HAP-1 (cell line): Measurements from ENCODE around the gene SYT1.

Source experiments
- DNase-seq, 2 experiments: peaks; one replicate each; pipeline ENCODE4 v3.0.0-alpha.2; 2016 to 2020; ENCODE audit warnings: low spot score in 2 of 2
- H3K27me3 ChIP-seq: fragments of 250-450 bp; sonication (Bioruptor Pico); 2 replicates; pipeline ENCODE4 v1.5.1; 2020; ENCODE audit warnings: low read depth, mild to moderate bottlenecking, moderate library complexity
- H3K36me3 ChIP-seq: fragments of 250-450 bp; sonication (Bioruptor Pico); replicated peaks from 2 replicates; pipeline ENCODE4 v1.5.1; 2020; ENCODE audit warnings: mild to moderate bottlenecking
- H3K4me1 ChIP-seq: fragments of 250-450 bp; sonication (Bioruptor Pico); 2 replicates; pipeline ENCODE4 v1.5.1; 2020; ENCODE audit warnings: mild to moderate bottlenecking
- H3K4me3 ChIP-seq: fragments of 250-450 bp; sonication (Bioruptor Pico); 2 replicates; pipeline ENCODE4 v1.5.1; 2020; ENCODE audit warnings: mild to moderate bottlenecking, moderate library complexity
- H3K9me3 ChIP-seq: fragments of 250-450 bp; sonication (Bioruptor Pico); 2 replicates; pipeline ENCODE4 v1.5.1; 2020; ENCODE audit warnings: mild to moderate bottlenecking, moderate library complexity
- in situ Hi-C: fragments of 300-500 bp; cut with MboI; formaldehyde crosslinking; loops from 3 replicates; pipeline ENCODE4 v1.14.3; 2020; ENCODE audit warnings: low sequenced_read_pairs, inconsistent platforms, mixed read lengths

SYT1 gene

GRCh38 chr12:79301181-79301580 is 436.6 kb downstream of the SYT1 start:
- H3K27me3 ChIP-seq: no peaks in the 10 kb centered on the region
- in situ Hi-C loops: no loop called here
- no peak overlapping the region for H3K4me3 ChIP-seq
- H3K4me1 ChIP-seq: peaks cover 12% of the 10 kb centered on the region
- no peaks in the 10 kb centered on the region for H3K36me3 ChIP-seq
- no peaks in the 10 kb centered on the region for H3K9me3 ChIP-seq
- no peak for DNase-seq

- H3K4me3 ChIP-seq: no peak overlapping the region
- H3K4me1 ChIP-seq: peaks cover 5% of the 10 kb centered on the region
- H3K9me3 ChIP-seq: no peaks in the 10 kb centered on the region
- no peaks in the 10 kb centered on the region for H3K27me3 ChIP-seq
- no peaks in the 10 kb centered on the region for H3K36me3 ChIP-seq
- in situ Hi-C loops: no loop called here
- DNase-seq: no peak
These were observed 437.7 kb downstream of the SYT1 start for GRCh38 chr12:79302162-79302814.

GRCh38 chr12:79307340-79307739 is 442.8 kb downstream of the SYT1 start:
- Histone ChIP-seq H3K9me3 (no peaks in the 10 kb centered on the region), H3K36me3 (no peaks in the 10 kb centered on the region), H3K27me3 (no peaks in the 10 kb centered on the region), H3K4me3 (no peak overlapping the region), H3K4me1 (peaks cover 4% of the 10 kb centered on the region; the same call in 1 of the 2 replicates)
- in situ Hi-C loops: no loop called here
- no peak for DNase-seq

- in situ Hi-C loops: no loop called here
- Histone ChIP-seq H3K27me3 (no peaks in the 10 kb centered on the region), H3K36me3 (no peaks in the 10 kb centered on the region), H3K4me1 (peaks cover 4% of the 10 kb centered on the region; the same call in 1 of the 2 replicates), H3K9me3 (no peaks in the 10 kb centered on the region), H3K4me3 (no peak overlapping the region)
- DNase-seq: no peak
These were observed 444.5 kb downstream of the SYT1 start for GRCh38 chr12:79309039-79309438.

GRCh38 chr12:79317179-79317847 is 452.7 kb downstream of the SYT1 start:
- Histone ChIP-seq H3K9me3 (0 out of 2 replicates have a peak, but pooled peaks cover 3% of the 10 kb centered on the region), H3K36me3 (no peaks in the 10 kb centered on the region), H3K4me1 (no peaks in the 10 kb centered on the region), H3K27me3 (no peaks in the 10 kb centered on the region), H3K4me3 (no peak overlapping the region)
- no peak for DNase-seq
- in situ Hi-C loops: no loop called here

- in situ Hi-C loops: no loop called here
- no peak overlapping the region for H3K4me3 ChIP-seq
- H3K36me3 ChIP-seq: no peaks in the 10 kb centered on the region
- no peaks in the 10 kb centered on the region for H3K27me3 ChIP-seq
- H3K4me1 ChIP-seq: no peaks in the 10 kb centered on the region
- no peaks in the 10 kb centered on the region for H3K9me3 ChIP-seq
- DNase-seq: no peak
These were observed 458.3 kb downstream of the SYT1 start for GRCh38 chr12:79322905-79323304.

GRCh38 chr12:79324571-79324970 is 460.0 kb downstream of the SYT1 start:
- no peak for DNase-seq
- in situ Hi-C loops: no loop called here

GRCh38 chr12:79326222-79326621 is 461.6 kb downstream of the SYT1 start:
- in situ Hi-C loops: no loop called here
- no peak overlapping the region for H3K4me3 ChIP-seq
- no peaks in the 10 kb centered on the region for H3K4me1 ChIP-seq
- no peaks in the 10 kb centered on the region for H3K9me3 ChIP-seq
- no peaks in the 10 kb centered on the region for H3K27me3 ChIP-seq
- no peaks in the 10 kb centered on the region for H3K36me3 ChIP-seq
- no peak for DNase-seq

More at GRCh38 chr12:79324571-79324970, 460.0 kb downstream of the SYT1 start:
- Histone ChIP-seq H3K9me3 (no peaks in the 10 kb centered on the region), H3K36me3 (no peaks in the 10 kb centered on the region), H3K4me1 (no peaks in the 10 kb centered on the region), H3K27me3 (no peaks in the 10 kb centered on the region), H3K4me3 (no peak overlapping the region)

- Histone ChIP-seq H3K36me3 (no peaks in the 10 kb centered on the region), H3K27me3 (no peaks in the 10 kb centered on the region), H3K4me3 (no peak overlapping the region), H3K9me3 (no peaks in the 10 kb centered on the region), H3K4me1 (peaks cover 2% of the 10 kb centered on the region)
- in situ Hi-C loops: no loop called here
- no peak for DNase-seq
These were observed 462.1 kb downstream of the SYT1 start for GRCh38 chr12:79326663-79327062.

- in situ Hi-C loops: no loop called here
- H3K27me3 ChIP-seq: no peaks in the 10 kb centered on the region
- no peaks in the 10 kb centered on the region for H3K36me3 ChIP-seq
- no peaks in the 10 kb centered on the region for H3K9me3 ChIP-seq
- H3K4me1 ChIP-seq: peaks cover 9% of the 10 kb centered on the region
- H3K4me3 ChIP-seq: no peak overlapping the region
- no peak for DNase-seq
These were observed 462.9 kb downstream of the SYT1 start for GRCh38 chr12:79327465-79327864.

GRCh38 chr12:79329933-79330332 is 465.4 kb downstream of the SYT1 start:
- peaks cover 30% of the 10 kb centered on the region for H3K4me1 ChIP-seq
- no peaks in the 10 kb centered on the region for H3K36me3 ChIP-seq
- no peaks in the 10 kb centered on the region for H3K27me3 ChIP-seq
- in situ Hi-C loops: no loop called here
- H3K4me3 ChIP-seq: no peak overlapping the region
- H3K9me3 ChIP-seq: no peaks in the 10 kb centered on the region
- DNase-seq: no peak

- H3K36me3 ChIP-seq: no peaks in the 10 kb centered on the region
- H3K4me3 ChIP-seq: no peak overlapping the region
- in situ Hi-C loops: no loop called here
- peaks cover 33% of the 10 kb centered on the region for H3K4me1 ChIP-seq
- no peaks in the 10 kb centered on the region for H3K27me3 ChIP-seq
- no peaks in the 10 kb centered on the region for H3K9me3 ChIP-seq
- DNase-seq: no peak
These were observed 467.3 kb downstream of the SYT1 start for GRCh38 chr12:79331870-79332269.

GRCh38 chr12:79333144-79333543 is 468.6 kb downstream of the SYT1 start:
- no peaks in the 10 kb centered on the region for H3K27me3 ChIP-seq
- peaks cover 46% of the 10 kb centered on the region for H3K4me1 ChIP-seq
- in situ Hi-C loops: no loop called here
- H3K4me3 ChIP-seq: no peak overlapping the region
- H3K9me3 ChIP-seq: no peaks in the 10 kb centered on the region
- peak; percentile 56 to 86 for DNase-seq
- H3K36me3 ChIP-seq: no peaks in the 10 kb centered on the region

GRCh38 chr12:79337662-79338290 is 473.2 kb downstream of the SYT1 start:
- in situ Hi-C loops: no loop called here
- peak; percentile 72 to 78 for DNase-seq
- Histone ChIP-seq H3K4me1 (peaks cover 34% of the 10 kb centered on the region), H3K4me3 (no peak overlapping the region), H3K9me3 (peaks cover 6% of the 10 kb centered on the region; the same call in 1 of the 2 replicates), H3K27me3 (no peaks in the 10 kb centered on the region), H3K36me3 (no peaks in the 10 kb centered on the region)
